ENCODE data around the gene SLFN11. TPM values are rescaled to one million over a fixed set of nuclear protein-coding genes. Genes with fewer than 3 reads are reported as not detected.

Gene SLFN11
- total and polyA plus RNA-seq, 2 of the 4 experiments (the other 2 are of a cell fraction) = 29.9 to 144 TPM

DNA sequence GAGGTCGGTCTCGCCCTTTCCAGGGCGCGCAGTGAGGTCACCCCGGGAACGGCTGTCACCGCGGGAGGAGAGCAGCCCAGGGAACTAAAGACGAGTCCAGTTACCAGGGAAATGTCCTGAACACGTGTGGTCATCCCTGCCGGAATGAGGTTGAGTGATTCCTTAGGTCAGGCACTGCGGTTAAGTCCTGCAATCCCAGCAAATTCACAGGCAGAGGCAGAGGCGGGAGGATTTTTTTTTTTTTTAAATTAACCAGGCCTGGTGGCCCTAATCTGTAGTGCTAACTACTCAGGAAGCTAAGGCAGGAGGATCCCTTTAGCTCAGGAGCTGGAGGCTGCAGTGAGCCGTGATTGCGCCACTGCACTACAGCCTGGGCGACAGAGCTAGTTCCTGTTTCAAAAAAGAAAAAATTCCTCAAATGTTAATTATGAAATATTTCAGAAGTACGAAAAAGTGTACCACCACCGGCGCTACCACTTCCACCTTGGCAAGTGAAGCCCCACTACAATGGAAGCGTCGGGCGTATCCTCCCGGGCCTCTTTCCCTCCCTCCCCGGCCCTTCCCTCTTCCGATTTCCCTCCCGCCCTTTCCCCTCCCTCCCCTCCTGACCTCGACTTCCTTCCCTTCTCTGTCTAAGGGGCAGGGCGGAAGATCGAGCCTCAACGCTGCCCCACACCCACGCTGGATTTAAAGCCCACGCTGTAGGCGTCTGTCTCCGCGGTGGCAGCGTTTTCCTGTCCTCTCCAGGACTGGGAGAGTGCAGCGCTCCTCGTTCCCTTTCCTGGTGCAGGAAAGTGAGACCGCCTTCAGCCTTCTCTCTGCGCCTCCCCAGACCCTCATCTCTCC lies 27.3 kb downstream of the SLFN11 start:
- H2AFZ ChIP-seq (replicated peaks; ENCODE audit: low read length, poor library complexity) = peak overlapping the region; percentile 92
- peak overlapping the region; percentile 67 for H3K4ac ChIP-seq (ENCODE audit: low read depth, low read length)
- H3K27ac ChIP-seq (ENCODE audit: insufficient read depth, low read length) = peak overlapping the region; percentile 12
- no peak overlapping the region for H2BK5ac ChIP-seq (ENCODE audit: low read depth, low read length, poor library complexity, severe bottlenecking)
- no peaks in the 10 kb centered on the region; the same call in 1 of the 2 replicates for H3K36me3 ChIP-seq (ENCODE audit: control insufficient read depth, insufficient read depth, low read length)
- H3K18ac ChIP-seq (ENCODE audit: low read depth, low read length) = peak overlapping the region; percentile 39
- intact Hi-C loops (cut with micrococcal nuclease) (no loop called here), dilution Hi-C loops (cut with HindIII; ENCODE audit: low sequenced_read_pairs, unreplicated experiment) (no loop called here), in situ Hi-C loops (cut with MboI; ENCODE audit: low sequenced_read_pairs) (no loop called here)
- H3K14ac ChIP-seq (replicated peaks; ENCODE audit: low read depth, low read length) = peak overlapping the region; percentile 88
- CTCF ChIA-PET = no interaction called here
- 0 out of 2 replicates have a peak overlapping the region, but pooled peaks have one; percentile 51 for H2AK5ac ChIP-seq (ENCODE audit: low read depth, low read length)
- H3K23ac ChIP-seq (ENCODE audit: low read depth, low read length) = peak overlapping the region; percentile 87
- H3K4me3 ChIP-seq (ENCODE audit: insufficient read depth, low read depth, low read length) = peak overlapping the region; percentile 40
- no peaks in the 10 kb centered on the region; the same call in 1 of the 2 replicates for H3K9me1 ChIP-seq (ENCODE audit: insufficient read depth, low read length)
- ATAC-seq (ENCODE audit: low read depth) (peak; percentile 84), DNase-seq (peak; percentile 53)
- H4K5ac ChIP-seq (ENCODE audit: low read depth, low read length) = peak overlapping the region; percentile 57
- H2BK120ac ChIP-seq (ENCODE audit: low read depth, low read length) = peak overlapping the region; percentile 44
- TF ChIP-seq, protein P1, sequence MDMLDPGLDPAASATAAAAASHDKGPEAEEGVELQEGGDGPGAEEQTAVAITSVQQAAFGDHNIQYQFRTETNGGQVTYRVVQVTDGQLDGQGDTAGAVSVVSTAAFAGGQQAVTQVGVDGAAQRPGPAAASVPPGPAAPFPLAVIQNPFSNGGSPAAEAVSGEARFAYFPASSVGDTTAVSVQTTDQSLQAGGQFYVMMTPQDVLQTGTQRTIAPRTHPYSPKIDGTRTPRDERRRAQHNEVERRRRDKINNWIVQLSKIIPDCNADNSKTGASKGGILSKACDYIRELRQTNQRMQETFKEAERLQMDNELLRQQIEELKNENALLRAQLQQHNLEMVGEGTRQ (IDR thresholded peaks at IDR 0.05; ENCODE audit: low read depth, low read length) = no peak
- TF ChIP-seq CEBPB (IDR thresholded peaks at IDR 0.05; ENCODE audit: low read depth, low read length) = peak; percentile 82
- peak overlapping the region; percentile 44 for H3K9ac ChIP-seq (ENCODE audit: low read depth, low read length)
- POLR2A ChIA-PET (ENCODE audit: unreplicated experiment) = no interaction called here
- 6% methylated on average over 7 of the region's 40 CpGs; no CpG with 5 or more reads in 1 of the 2 experiments for WGBS, 2 experiments (ENCODE audit: extremely low coverage in 2 of 2, insufficient read length in 1 of 2)
- H3K9me3 ChIP-seq (ENCODE audit: control insufficient read depth, insufficient read depth, low read length) = no peaks in the 10 kb centered on the region
- peak overlapping the region; percentile 80 to 86 for H4K8ac ChIP-seq (ENCODE audit: low read depth in 2 of 2, low read length in 2 of 2)
- H2AK9ac ChIP-seq (replicated peaks; ENCODE audit: low read depth, low read length, poor library complexity) = peak overlapping the region; percentile 82
- no peaks in the 10 kb centered on the region for H3K79me1 ChIP-seq (ENCODE audit: low read depth in 1 of 2, low read length in 2 of 2)
- H4K20me1 ChIP-seq (ENCODE audit: insufficient read depth, low read length) = no peaks in the 10 kb centered on the region
- BruUV-seq (replicated peaks) = no TSS peak
- H3K4me2 ChIP-seq (ENCODE audit: low read depth, low read length) = peak overlapping the region; percentile 56
- no peak overlapping the region; the same call in 2 of the 3 replicates for H2BK15ac ChIP-seq (ENCODE audit: low read depth, low read length)
- 0 out of 2 replicates have a peak overlapping the region, but pooled peaks have one; percentile 37 for H2BK20ac ChIP-seq (ENCODE audit: low read depth, low read length)
- H3K27me3 ChIP-seq (ENCODE audit: control insufficient read depth, insufficient read depth, low read length) = peaks cover 4% of the 10 kb centered on the region
- H3K56ac ChIP-seq (ENCODE audit: extremely low read depth, insufficient read depth, low read length) = peak overlapping the region; percentile 19; the same call in 1 of the 2 replicates
- peaks cover 3% of the 10 kb centered on the region; the same call in 1 of the 2 replicates for H3K4me1 ChIP-seq (ENCODE audit: control insufficient read depth, insufficient read depth, low read length)
- peak overlapping the region; percentile 23; the same call in 1 of the 2 replicates for H4K91ac ChIP-seq (ENCODE audit: insufficient read depth, low read depth, low read length)

Measured in IMR-90 (cell line).